Prostate gland (tissue), 2 donors: ENCODE data around the gene CR1. TPM values are rescaled to one million over a fixed set of nuclear protein-coding genes. Genes with fewer than 3 reads are reported as not detected.

Experiments
- DNase-seq: peaks from one replicate; pipeline ENCODE4 v3.0.0-alpha.2; 2019; ENCODE audit warnings: low spot score
- H3K27ac ChIP-seq, 2 donors: fragments of 200-600 bp; sonication (generic); 2 replicates each; pipeline ENCODE4 v1.5.1; 2017 to 2019
- H3K27me3 ChIP-seq: fragments of 200-600 bp; sonication (generic); replicated peaks from 2 replicates; pipeline ENCODE4 v1.5.1; 2019; ENCODE audit not compliant: insufficient read depth
- H3K36me3 ChIP-seq, 2 donors: fragments of 200-600 bp; sonication (generic); 1 replicate in 1 of 2; 2 replicates in 1 of 2; pipeline versions ENCODE4 v1.5.1 to v1.8.1; 2017 to 2019
- H3K4me1 ChIP-seq: fragments of 200-600 bp; sonication (generic); replicated peaks from 2 replicates; pipeline ENCODE4 v1.5.1; 2019
- H3K4me3 ChIP-seq, 2 donors: fragments of 200-600 bp; sonication (generic); 2 replicates each; pipeline ENCODE4 v1.5.1; 2017 to 2019
- H3K9me3 ChIP-seq: fragments of 200-600 bp; sonication (generic); 2 replicates; pipeline ENCODE4 v1.5.1; 2017
- POLR2A ChIP-seq: fragments of 450-650 bp; IDR thresholded peaks from one replicate; pipeline ENCODE4 v1.6.1; 2016; ENCODE audit warnings: antibody characterized with exemption, mild to moderate bottlenecking
- POLR2AphosphoS5 ChIP-seq: sonication (generic); formaldehyde crosslinking; IDR thresholded peaks from one replicate; pipeline ENCODE4 v1.6.1; 2017; ENCODE audit warnings: antibody characterized with exemption
- WGBS: methylation state at CpG from one replicate; pipeline ENCODE4 v1.1.5; 2018; 5-methylcytosine and 5-hydroxymethylcytosine counted together
- intact Hi-C: fragments of 100-400 bp; cut with DNase I; formaldehyde crosslinking; loops from one replicate; pipeline ENCODE4 v1.14.2; 2022
- total RNA-seq, 2 donors: library from RNA; depleted of rRNA; stranded (reverse); fragments of >200 nt; gene quantifications; one replicate each; pipeline ENCODE4 v1.1.0, GENCODE V29; 2016
- TF ChIP-seq, protein P1 (sequence below), 4 experiments: fragments of 200-600 bp in 2 of 4; fragments of 450-650 bp in 2 of 4; sonication (generic) in 2 of 4; IDR thresholded peaks; 1 replicate in 3 of 4; 2 replicates in 1 of 4; pipeline ENCODE4 v1.5.1; 2016 to 2019; ENCODE audit warnings: antibody characterized with exemption in 4 of 4, mild to moderate bottlenecking in 2 of 4, moderate library complexity in 2 of 4

Gene CR1
- total RNA-seq, 2 donors from 2014 or later: 0.14 to 3.8 TPM

DNA sequence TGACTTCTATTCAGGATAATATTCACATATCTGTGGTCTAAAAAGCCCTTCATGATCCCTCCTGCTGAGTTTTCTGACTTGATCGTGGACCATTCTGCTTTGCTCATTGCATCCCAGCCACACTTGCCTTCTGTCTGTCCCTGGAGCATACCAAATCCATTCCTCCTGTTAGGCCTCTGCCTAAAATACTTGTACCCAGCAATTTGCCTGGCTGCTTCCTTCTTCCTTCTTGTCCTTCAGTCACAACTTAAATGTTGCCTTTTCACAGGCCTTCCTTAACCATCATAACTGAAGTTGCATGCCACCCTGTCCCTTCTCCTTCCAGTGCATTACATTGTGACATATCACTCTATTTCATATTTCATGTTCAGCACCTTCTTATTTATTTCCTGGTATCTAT lies 37.5 kb upstream of the CR1 start:
- intact Hi-C loops: no loop called here
- TF ChIP-seq, protein P1, sequence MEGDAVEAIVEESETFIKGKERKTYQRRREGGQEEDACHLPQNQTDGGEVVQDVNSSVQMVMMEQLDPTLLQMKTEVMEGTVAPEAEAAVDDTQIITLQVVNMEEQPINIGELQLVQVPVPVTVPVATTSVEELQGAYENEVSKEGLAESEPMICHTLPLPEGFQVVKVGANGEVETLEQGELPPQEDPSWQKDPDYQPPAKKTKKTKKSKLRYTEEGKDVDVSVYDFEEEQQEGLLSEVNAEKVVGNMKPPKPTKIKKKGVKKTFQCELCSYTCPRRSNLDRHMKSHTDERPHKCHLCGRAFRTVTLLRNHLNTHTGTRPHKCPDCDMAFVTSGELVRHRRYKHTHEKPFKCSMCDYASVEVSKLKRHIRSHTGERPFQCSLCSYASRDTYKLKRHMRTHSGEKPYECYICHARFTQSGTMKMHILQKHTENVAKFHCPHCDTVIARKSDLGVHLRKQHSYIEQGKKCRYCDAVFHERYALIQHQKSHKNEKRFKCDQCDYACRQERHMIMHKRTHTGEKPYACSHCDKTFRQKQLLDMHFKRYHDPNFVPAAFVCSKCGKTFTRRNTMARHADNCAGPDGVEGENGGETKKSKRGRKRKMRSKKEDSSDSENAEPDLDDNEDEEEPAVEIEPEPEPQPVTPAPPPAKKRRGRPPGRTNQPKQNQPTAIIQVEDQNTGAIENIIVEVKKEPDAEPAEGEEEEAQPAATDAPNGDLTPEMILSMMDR (IDR thresholded peaks at IDR 0.05): no peak
- no peak for TF ChIP-seq POLR2A
- no peak for TF ChIP-seq POLR2AphosphoS5
- WGBS: 91% methylated on average over 1 of the region's 1 CpG
- DNase-seq: no peak
- H3K9me3 ChIP-seq: no peaks in the 10 kb centered on the region
- H3K4me3 ChIP-seq: no peak overlapping the region
- no peaks in the 10 kb centered on the region for H3K4me1 ChIP-seq
- H3K27me3 ChIP-seq: no peaks in the 10 kb centered on the region
- no peaks in the 10 kb centered on the region for H3K36me3 ChIP-seq
- no peak overlapping the region for H3K27ac ChIP-seq

DNA sequence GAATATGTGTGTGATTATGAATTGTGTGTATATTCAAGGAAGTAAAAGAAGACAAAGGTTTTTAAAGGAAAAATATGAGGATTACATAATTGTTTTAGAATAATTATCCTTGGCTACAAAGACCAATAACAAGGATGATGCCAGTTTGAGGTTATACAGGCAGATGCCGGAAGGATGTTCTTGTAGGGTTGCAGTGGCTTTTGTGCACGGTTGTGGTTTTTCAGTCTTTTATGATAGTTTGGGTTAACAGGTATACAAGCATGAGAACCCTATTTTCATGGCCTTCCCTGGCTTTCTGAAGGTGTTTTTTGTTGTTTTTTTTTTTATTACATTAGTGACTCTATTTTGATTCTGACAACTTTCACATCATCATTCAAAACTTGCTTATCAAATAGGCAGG lies 36.9 kb upstream of the CR1 start:
- no peak overlapping the region for H3K27ac ChIP-seq
- H3K36me3 ChIP-seq: no peaks in the 10 kb centered on the region
- no peaks in the 10 kb centered on the region for H3K27me3 ChIP-seq
- WGBS: 83% methylated on average over 2 of the region's 2 CpGs
- no peak for DNase-seq
- TF ChIP-seq POLR2AphosphoS5 (no peak), POLR2A (no peak)
- TF ChIP-seq, protein P1 (IDR thresholded peaks at IDR 0.05): no peak
- H3K4me1 ChIP-seq: no peaks in the 10 kb centered on the region
- no peak overlapping the region for H3K4me3 ChIP-seq
- intact Hi-C loops: no loop called here
- H3K9me3 ChIP-seq: no peaks in the 10 kb centered on the region

DNA sequence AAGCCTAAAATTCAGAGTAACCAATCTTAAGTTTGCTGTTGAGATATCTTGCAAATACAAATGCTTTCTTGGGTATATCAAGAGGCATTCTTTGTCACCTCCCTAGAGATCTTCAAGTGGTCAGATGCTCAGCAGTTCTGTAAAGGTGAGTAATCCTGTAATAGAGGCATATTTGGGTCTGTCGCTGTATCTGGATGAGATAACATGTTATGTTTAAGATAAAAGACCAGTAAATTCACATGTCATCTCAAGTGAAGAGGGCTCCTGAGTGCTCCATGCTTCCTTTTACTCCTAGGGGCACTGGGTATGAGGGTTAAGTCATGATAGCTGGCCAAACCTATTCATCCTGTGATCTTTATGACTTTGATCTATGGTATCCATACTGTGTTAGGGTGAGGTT lies 34.3 kb upstream of the CR1 start:
- Histone ChIP-seq H3K27ac (no peak overlapping the region), H3K4me3 (no peak overlapping the region), H3K36me3 (no peaks in the 10 kb centered on the region), H3K9me3 (no peaks in the 10 kb centered on the region), H3K27me3 (no peaks in the 10 kb centered on the region), H3K4me1 (no peaks in the 10 kb centered on the region)
- intact Hi-C loops: no loop called here
- TF ChIP-seq POLR2A: no peak
- TF ChIP-seq, protein P1 (IDR thresholded peaks at IDR 0.05): no peak
- TF ChIP-seq POLR2AphosphoS5: no peak
- no peak for DNase-seq
- 100% methylated on average over 1 of the region's 1 CpG for WGBS

DNA sequence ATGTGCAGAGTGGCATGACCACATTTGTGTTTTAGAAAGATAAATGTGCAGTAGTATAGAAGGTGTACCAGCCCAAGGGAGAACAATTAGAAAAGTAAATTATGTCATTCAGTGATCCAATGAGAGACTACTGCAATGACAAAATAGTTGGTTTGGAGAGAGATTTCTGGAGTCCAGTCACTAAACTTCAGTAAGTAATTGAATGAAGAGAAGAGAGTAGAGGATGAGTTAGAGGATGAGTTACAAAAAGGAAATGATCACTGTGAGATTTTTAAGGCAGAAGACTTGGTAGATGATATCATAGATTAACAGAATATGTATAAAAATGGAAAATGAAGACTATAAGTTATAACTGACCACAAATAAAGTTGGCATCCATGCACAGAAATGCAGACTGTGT lies 33.4 kb upstream of the CR1 start:
- TF ChIP-seq, protein P1 (IDR thresholded peaks at IDR 0.05): no peak
- TF ChIP-seq POLR2AphosphoS5 (no peak), POLR2A (no peak)

DNA sequence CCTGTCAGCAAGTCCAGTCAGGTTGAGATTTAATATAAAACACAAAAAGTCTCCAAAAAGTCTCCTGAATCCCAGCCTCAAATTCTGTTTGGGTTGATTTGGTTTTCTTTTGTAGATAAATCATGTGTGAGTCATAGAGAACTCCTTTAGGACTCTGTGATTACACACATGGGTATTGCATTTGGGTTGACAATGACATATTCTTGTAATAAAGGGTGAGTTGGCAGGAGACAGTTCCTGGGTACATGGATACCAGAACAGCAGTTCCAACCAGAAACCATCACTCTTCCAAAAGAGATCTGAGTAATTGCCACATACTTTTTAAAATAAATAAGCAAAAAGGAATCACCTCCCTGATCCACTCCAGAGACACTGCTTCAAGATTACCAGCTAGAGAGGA lies 32.9 kb upstream of the CR1 start:
- TF ChIP-seq POLR2AphosphoS5 (no peak), POLR2A (no peak)
- TF ChIP-seq, protein P1 (IDR thresholded peaks at IDR 0.05): no peak
- no peak overlapping the region for H3K4me3 ChIP-seq
- no peak for DNase-seq
- no peaks in the 10 kb centered on the region for H3K27me3 ChIP-seq
- H3K9me3 ChIP-seq: no peaks in the 10 kb centered on the region
- H3K4me1 ChIP-seq: no peaks in the 10 kb centered on the region
- intact Hi-C loops: no loop called here
- no peak overlapping the region for H3K27ac ChIP-seq
- H3K36me3 ChIP-seq: no peaks in the 10 kb centered on the region

More for the DNA sequence above, 33.4 kb upstream of the CR1 start:
- Histone ChIP-seq H3K9me3 (no peaks in the 10 kb centered on the region), H3K4me3 (no peak overlapping the region), H3K27ac (no peak overlapping the region), H3K4me1 (no peaks in the 10 kb centered on the region), H3K36me3 (no peaks in the 10 kb centered on the region), H3K27me3 (no peaks in the 10 kb centered on the region)
- intact Hi-C loops: no loop called here
- no peak for DNase-seq
